ENCODE data around the gene TDRD9.
A peak's percentile ranks its signal among the peaks of the same experiment; 100 is the strongest.

TDRD9 gene

GRCh38 chr14:104034976-104035699 lies 106.9 kb downstream of the TDRD9 start:
- peak; percentile 75 for DNase-seq

DNA sequence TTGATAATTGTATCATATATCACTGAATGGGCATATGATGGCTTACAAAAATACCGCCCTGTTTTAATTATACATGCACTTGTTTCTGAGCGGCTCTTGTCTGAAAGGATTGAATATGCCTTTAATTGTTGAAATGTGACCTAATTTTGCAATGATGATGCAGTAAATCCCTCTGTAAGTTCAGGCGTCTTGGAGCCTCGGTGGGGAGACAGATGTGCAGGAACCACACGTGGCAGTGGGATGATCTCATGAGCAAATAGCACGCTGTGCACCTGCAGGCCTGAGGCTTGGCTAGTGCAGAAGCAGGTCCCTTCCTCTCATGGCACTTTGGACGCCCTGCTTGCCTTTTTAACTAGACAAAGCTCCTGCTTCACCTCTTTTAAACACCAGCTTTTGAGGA lies 108.0 kb downstream of the TDRD9 start:
- DNase-seq: no peak

- no peak for DNase-seq
These were observed 108.8 kb downstream of the TDRD9 start for GRCh38 chr14:104037074-104037473.

DNA sequence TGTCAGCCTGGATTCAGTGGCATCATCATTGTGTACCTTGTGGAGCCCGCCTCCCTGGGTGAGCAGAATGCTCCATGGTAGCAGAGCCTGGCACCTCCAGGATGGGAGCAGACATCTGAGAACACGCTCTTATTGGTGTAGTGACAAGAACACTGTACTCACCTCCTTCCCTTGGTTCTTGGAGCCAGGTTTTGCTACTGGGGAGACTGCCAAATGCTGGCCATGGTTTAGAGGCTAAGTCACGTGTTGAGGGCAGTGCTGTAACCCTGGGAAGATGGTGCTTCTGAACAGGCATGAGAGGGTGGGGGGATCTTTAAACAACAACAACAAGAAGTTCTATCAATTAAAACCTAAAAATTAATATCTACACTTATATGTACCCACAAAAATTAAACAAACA lies 109.6 kb downstream of the TDRD9 start:
- DNase-seq: no peak

- DNase-seq: no peak
These were observed 111.0 kb downstream of the TDRD9 start for GRCh38 chr14:104039214-104039613.

- no peak for DNase-seq
These were observed 112.3 kb downstream of the TDRD9 start for GRCh38 chr14:104040539-104040938.

DNA sequence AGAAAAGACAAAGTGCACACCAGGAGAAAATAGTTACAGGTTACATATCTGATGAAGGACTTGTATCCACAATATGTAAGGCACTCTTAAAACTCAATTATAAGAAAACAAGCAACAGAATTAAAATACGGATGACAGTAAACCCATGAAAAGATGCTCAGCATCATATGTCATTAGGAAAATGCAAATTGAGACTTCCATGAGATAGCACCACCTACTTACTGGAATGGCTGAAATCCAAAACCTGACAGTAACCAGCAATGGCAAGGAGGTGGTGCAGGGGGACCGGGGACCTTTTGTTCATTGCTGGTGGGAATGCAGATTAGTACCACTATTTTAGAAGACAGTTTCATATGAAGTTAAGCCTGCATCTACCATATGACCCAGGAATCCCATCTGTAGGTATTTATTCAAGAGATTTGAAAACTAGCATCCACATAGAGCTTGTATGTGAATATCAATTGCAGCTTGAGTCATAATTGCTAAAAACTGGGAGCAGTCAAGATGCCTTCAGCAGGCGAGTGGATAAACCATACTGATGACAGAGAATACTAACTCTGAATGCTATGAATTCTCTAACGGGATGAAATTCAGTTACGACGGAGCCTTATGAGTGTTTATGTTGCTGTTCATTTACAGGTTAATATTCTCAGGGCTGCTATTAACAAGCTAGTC lies 113.3 kb downstream of the TDRD9 start:
- DNase-seq: no peak

DNA sequence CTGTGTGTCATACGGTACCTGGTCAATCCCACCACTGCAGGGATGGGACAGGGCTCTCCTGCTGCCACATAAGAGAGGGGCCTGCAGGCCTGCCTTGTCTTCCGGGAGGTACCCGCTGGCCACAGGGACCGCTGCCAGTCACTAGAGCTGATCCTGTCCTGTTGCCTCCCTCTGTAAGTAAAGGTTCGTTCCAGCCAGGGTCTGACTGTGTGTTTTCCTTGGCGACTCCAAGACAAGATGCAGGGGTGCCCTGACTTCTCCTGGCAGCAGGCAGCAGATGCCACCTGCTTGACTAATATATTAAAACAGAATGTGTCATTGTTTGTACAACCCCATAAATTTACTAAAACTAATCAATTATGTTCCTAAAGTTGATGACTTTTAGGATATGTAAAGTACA lies 115.8 kb downstream of the TDRD9 start:
- DNase-seq: no peak

GRCh38 chr14:104047761-104048160 lies 119.5 kb downstream of the TDRD9 start:
- DNase-seq: no peak

DNA sequence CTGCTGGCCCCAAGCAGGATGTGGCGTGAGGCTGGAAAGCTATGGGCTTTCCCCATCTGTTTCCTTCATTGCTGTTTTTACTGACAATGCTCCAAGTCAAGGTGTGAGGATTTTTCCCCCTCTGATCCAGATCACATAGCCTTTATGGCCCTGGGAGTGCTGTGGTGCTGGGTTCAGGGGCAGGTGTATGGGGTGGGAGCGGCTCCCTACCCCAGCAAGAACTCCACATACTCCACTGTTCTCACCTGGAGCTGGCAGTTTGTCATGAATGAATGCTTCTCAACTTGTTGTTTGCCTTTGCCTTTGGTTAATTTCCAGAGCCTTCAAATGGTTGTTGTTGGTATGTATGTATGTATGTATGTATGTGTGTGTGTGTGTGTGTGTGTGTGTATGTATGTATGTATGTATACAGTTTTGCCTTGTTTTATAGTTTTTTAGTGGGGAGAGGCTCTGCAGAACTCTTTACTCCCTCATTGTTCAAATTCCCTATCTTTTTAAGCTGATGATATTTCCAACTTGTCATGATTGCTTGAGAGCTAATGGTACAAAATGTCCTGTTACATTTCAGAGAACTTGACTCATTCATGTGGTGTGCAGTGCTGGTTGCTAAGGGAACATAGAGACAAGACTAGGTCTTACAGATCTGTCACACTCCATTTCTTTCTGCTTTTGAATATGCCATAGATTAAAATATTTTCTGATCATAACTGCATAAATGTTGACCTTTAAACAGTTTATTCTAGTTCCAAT lies 120.7 kb downstream of the TDRD9 start:
- no peak for DNase-seq

DNA sequence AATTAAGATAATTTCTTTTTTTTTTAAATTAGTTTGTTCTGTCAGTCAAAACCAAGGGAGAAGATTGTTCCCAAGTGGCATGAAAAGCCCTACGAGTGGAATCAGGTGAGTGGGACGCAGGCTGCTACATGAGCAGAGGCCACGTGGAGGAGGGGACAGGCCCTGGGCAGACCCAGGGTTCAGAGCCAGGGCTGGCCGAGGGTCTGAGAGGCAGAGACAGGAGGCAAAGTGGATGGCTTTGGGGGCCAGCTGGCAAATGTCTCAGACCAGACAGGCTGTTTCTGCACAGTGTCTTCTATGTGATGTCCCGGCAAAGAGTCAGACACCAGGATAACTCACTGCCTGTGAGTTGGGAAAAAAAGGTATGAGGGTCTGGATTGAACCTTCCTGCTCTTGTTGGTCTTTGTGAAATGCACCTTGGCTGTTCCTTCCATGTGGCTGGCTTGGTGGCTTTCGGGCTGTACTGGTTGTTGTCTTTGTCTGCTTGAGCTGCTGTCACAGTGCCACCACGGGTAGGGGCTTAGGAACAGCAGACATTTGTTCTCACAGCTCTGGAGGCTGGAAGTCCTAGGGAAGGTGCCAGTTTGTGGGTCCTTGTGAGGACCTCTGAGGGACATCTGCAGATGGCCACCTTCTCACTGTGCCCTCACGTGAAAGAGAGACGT lies 121.5 kb downstream of the TDRD9 start:
- DNase-seq: no peak

DNA sequence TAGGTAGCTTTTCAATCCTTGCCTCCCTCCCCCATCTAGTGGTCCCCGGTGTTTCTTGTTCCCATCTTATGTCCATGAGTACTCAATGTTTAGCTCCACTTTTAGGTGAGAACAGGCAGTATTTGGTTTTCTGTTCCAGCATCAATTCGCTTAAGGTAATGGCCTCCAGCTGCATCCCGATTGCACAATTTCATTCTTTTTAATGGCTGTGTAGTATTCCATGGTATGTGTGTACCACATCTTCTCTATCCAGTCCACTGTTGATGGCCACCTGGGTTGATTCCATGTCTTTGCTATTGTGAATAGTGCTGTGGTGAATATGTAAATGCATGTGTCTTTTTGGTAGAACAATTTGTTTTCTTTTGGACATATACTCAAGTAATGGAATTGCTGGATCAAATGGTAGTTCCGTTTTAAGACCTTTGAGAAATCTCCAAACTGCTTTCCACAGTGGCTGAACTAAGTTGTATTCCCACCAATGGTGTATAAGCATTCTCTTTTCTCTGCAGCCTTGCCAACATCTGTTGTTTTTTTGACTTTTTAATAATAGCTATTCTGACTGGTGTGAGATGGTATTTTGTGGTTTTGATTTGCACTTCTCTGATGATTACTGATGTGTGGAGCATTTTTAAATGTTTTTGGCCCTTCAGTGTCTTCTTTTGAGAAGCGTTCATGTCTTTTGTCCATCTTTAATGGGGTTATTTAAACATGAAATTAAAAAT lies 123.0 kb downstream of the TDRD9 start:
- DNase-seq: no peak

DNA sequence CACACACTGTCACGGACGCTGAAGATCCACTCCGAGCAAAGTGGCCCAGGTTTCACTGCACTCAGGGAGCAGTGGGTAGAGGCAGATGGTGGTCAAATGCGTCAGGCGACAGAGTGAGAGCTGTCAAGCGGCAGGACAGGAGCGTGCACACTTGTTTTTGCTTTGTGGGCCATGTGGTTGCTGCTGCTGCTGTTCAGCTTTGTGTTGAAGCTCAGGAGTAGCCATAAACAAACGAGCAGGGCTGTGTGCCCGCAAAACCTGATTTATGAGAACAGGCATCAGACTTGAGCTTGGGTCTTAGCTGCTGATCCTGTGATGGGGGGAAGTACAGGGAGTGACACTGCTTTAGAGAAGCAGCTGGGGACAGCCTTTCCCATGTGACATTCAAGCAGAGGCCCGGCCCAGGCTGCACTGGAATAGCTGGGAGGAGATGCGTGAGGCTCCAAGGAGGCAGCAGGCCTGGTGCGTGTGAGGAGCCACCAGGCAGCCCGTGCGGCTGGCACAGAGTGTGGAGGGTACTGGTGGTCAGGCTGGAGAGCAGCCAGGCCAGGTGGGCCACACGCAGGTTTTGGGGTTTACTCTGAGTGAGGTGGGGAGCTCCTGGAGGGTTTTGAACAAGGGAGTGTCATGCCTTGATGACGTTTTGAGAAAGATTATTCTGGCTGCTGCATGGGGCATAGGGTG lies 126.1 kb downstream of the TDRD9 start:
- no peak for DNase-seq

DNA sequence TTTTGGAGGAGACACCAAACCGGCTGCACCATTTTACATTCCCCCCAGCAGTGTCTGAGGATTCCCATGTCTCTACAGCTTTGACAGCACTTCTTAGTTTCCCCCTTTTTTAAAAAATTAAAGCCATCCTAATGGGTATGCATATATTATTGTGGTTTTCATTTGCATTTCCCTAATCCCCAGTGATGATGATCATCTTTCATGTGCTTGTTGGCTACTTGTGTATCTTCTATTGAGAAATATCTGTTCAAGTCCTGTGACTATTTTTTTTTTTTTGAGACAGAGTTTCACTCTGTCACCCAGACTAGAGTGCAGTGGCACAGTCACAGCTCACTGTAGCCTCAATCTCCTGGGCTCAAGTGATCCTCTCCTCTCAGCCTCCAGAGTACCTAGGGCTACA lies 134.0 kb downstream of the TDRD9 start:
- DNase-seq: no peak

- DNase-seq: no peak
These were observed 135.7 kb downstream of the TDRD9 start for GRCh38 chr14:104064003-104064402.

DNA sequence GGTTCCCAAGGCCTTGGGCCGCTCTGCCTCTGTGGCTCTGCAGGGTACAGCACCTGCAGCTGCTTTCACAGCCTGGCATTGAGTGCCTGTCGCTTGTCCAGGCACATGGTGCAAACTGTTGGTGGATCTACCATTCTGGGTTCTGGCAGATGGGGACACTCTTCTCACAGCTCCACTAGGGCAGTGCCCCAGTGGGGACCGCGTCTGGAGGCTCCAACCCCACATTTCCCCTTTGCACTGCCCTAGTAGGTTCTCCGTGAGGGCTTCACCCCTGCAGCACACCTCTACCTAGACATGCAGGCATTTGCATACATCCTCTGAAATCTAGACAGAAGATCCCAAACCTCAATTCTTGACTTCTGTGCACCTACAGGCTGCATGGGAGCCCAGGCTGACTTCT lies 138.0 kb downstream of the TDRD9 start:
- no peak for DNase-seq

- DNase-seq: no peak
These were observed 138.6 kb downstream of the TDRD9 start for GRCh38 chr14:104066719-104067295.

DNA sequence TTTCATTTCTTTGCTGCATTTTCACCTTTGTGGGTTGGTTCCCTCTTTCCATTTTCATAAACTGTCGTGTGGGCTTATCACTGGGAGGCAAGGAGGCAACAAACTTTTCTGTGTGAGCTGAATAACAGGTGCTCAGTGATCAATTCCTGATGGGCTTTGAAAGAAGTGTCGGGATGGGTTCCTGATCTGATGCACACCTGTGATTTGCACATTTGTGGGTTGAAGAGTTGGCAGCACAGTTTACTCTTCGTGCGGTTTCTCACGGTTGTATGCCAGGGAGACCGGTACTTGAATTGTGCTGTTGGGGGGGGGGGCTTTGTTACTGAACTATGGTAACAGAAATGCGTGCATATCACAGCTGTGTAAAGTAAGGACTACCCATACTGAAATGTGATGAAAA lies 141.3 kb downstream of the TDRD9 start:
- DNase-seq: no peak

GRCh38 chr14:104072586-104072985 lies 144.3 kb downstream of the TDRD9 start:
- DNase-seq: no peak

- no peak for DNase-seq
These were observed 145.5 kb downstream of the TDRD9 start for GRCh38 chr14:104073764-104074163.

DNA sequence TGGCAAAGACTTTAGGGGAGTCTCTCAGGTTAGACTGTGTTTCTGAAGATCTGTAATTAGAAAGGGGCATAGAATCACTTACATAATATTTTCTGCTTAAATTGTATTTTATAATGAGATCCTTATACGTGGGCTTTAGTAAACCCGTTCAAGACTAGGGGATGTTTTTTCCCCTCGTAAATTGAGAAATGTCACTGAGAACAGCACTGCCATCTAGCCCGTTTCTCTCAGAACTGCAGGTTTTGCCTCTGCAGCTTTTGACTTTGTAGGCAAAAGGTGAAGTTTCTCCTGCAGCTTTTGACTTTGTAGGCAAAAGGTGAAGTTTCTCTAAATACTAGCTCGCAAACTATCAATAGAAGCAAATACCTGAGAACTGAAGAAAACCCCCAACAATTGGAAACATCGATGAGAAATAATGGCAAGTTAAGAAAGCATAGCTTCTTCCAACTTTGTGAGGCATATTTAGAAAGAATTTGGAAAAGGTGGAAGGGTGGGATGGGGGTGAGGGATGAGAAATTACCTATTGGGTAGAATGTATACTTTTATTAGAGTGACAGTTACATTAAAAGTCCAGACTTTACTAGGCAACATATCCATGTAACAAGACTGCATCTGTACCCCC lies 147.4 kb downstream of the TDRD9 start:
- DNase-seq: no peak

Measured in NCI-H446 treated with DMSO at 0.1 percent for 48 hours (cell line).